ENCODE measurements around the gene BTBD18.
A peak's percentile ranks its signal among the peaks of the same experiment; 100 is the strongest.
"Not testable (repeated sequence)": the region's sequence is repeated elsewhere in the genome, so short reads cannot be mapped to it uniquely, and the experiment has no call there.

BTBD18 gene

DNA sequence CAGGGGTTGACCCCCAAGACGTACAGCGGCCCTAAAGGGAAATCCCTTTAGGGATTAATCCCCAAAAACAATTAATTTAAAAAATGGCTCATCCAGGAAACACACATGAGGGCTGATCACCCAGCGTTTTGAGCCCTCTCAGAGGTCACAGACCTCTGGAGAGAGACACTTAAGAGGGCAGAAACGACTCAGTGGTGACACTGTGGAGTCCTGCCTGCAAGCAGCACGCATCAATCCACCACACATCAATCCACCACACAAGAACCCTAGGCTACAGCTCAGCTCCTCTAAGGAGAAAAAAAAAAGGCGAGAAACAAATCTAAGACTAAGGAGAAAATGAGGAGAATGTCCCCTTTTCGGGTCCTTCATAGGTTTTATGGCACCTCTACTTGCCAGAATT lies 22.8 kb downstream of the BTBD18 start:
- no peak for DNase-seq (ENCODE audit: low spot score)

GRCh38 chr11:57727185-57727584 lies 24.4 kb downstream of the BTBD18 start:
- DNase-seq (ENCODE audit: low spot score): no peak

GRCh38 chr11:57716726-57717125 lies 34.9 kb downstream of the BTBD18 start:
- not testable (repeated sequence) for DNase-seq (ENCODE audit: low spot score)

- no peak for DNase-seq (ENCODE audit: low spot score)
Observed at GRCh38 chr11:57713835-57714234, 37.8 kb downstream of the BTBD18 start.

- DNase-seq (ENCODE audit: low spot score): peak; percentile 96
Observed at GRCh38 chr11:57712256-57713150, 39.1 kb downstream of the BTBD18 start, which contains the start of gene TMX2. TMX2 (plus strand) TSS chr11:57712593; CDS start chr11:57712619, 26 bp downstream.

DNA sequence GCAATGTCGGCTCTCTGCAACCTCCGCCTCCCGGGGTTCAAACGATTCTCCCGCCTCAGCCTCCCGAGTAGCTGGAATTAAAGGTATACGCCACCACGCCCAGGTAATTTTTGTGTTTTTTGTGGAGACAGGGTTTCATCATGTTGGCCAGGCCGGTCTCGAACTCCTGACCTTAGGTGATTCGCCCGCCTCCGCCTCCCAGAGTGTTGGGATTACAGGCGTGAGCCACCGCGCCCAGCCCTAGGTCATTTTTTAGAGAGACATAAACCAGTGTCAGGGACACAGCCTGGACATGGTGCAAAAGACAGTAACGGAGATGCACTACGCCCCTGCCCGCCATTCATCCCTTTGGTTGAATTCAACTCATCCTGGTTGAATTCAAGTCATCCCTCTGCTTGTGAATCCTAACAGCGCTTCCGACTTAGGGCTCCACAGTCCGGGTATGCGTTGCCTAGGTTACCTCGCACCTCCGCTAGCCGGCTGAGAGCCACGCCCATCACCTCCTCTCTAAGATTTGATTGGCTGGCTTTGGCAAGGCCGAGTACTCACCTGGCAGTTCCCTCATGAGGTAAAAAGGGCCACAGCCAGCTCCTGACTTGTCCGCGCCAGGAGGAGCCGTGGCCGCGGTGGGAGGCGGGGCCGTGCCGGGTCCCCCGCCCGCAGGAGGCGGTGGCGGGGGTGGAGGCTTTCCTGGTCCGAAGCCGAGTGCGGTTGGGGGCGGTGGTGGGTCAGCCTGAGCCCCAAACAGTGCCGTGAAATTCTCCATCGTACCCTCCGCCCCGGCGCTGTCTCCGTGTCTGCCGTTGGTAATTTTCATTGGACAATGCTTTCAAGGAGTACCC lies 40.0 kb downstream of the BTBD18 start, which contains the start of gene MED19:
Gene MED19 (minus strand): TSS at position 802 of the 842 bp plus-strand sequence. CDS start 36 bp downstream, at position 766.
- peak; percentile 85 for DNase-seq (ENCODE audit: low spot score)

DNA sequence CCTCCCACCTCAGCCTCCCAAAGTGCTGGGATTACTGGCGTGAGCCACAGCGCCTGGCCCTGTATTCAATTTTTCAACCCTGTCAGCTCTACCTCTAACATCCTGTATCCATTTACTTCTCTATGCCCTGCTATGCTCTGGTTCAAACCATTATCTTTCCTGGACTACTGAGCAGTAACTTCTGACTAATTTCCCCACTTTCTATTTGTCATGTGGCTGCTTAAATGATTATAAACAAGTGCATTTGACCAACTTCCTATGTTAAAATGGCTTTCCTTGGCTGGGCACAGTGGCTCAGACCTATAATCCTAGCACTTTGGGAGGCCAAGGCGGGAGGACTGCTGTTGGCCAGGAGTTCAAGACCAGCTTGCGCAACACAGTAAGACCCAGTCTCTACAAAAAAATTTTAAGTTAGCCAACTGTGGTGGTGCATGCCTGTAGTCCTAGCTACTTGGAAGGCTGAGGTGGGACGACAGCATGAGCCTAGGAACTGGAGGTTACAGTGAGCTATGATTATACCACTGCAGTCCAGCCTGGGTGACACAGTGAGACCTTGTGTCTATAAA lies 41.7 kb downstream of the BTBD18 start:
- peak; percentile 62 for DNase-seq (ENCODE audit: low spot score)

GRCh38 chr11:57705432-57705831 lies 46.2 kb downstream of the BTBD18 start:
- DNase-seq (ENCODE audit: low spot score): not testable (repeated sequence)

- DNase-seq (ENCODE audit: low spot score): no peak
Observed at GRCh38 chr11:57704932-57705331, 46.7 kb downstream of the BTBD18 start.

- no peak for DNase-seq (ENCODE audit: low spot score)
Observed at GRCh38 chr11:57703341-57703740, 48.3 kb downstream of the BTBD18 start.

GRCh38 chr11:57700425-57700824 lies 51.2 kb downstream of the BTBD18 start:
- DNase-seq (ENCODE audit: low spot score): no peak

DNA sequence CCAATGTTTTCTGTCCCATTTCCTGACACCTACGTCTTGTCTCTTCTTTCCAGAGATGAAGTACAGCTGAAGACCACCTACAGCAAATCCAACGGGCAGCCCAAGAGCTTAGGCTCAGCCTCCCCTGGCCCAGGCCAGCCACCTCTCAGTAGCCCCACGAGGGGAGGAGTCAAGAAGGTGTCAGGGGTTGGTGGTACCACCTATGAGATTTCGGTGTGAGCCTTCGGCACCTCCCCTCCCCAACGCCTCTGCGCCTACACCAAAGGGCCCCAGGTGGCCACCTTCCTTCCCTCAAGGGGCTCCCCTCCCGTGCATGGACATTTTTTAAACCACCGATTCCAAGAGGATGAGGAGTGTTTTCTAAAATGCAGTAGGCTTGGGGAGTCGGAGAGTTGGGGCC lies 51.8 kb downstream of the BTBD18 start:
- no peak for DNase-seq (ENCODE audit: low spot score)

- DNase-seq (ENCODE audit: low spot score): no peak
Observed at GRCh38 chr11:57698843-57699365, 52.7 kb downstream of the BTBD18 start.

Data from activated CD4-positive, alpha-beta T cell treated with anti-CD3 and anti-CD28 coated beads, Interleukin-2, Interleukin-4, amounts not matched to agents 100 ng/mL and 50 ng/mL, durations not matched to agents 16 hours and 8 hours (primary cell).